ENCODE data around the gene PPBP. TPM values are rescaled to one million over a fixed set of nuclear protein-coding genes. Genes with fewer than 3 reads are reported as not detected.

PPBP gene
- total RNA-seq, 1 experiment from 2014 or later: not detected

- no peak for TF ChIP-seq ESRRA (CRISPR knock-in tag; IDR thresholded peaks at IDR 0.05; ENCODE audit: borderline replicate concordance)
These were observed 25.3 kb upstream of the PPBP start (continued) for GRCh38 chr4:74013264-74013663.

GRCh38 chr4:74012130-74012529 is 24.1 kb upstream of the PPBP start:
- TF ChIP-seq FOXP4 (CRISPR knock-in tag; IDR thresholded peaks at IDR 0.05) (no peak), NFYB (CRISPR knock-in tag; conservative IDR thresholded peaks at IDR 0.05; ENCODE audit: low read depth) (no peak), ZNF219 (CRISPR knock-in tag; IDR thresholded peaks at IDR 0.05; ENCODE audit: borderline replicate concordance) (no peak), GTF2I (CRISPR knock-in tag; conservative IDR thresholded peaks at IDR 0.05) (no peak), MXD4 (CRISPR knock-in tag; IDR thresholded peaks at IDR 0.05; ENCODE audit: borderline replicate concordance) (no peak), CTCF (IDR thresholded peaks at IDR 0.05) (no peak)
- H3K36me3 Mint-ChIP-seq: peaks cover 20% of the 10 kb centered on the region
- no peak for DNase-seq (ENCODE audit: low spot score)
- H3K9me3 Mint-ChIP-seq: peaks cover 19% of the 10 kb centered on the region
- CTCF ChIA-PET: no interaction called here
- ATAC-seq: no peak
- no peak overlapping the region for H3K27ac Mint-ChIP-seq
- no peaks in the 10 kb centered on the region for H3K27me3 Mint-ChIP-seq (ENCODE audit: low read depth)
- peaks cover 25% of the 10 kb centered on the region for H3K4me1 Mint-ChIP-seq
- H3K4me3 Mint-ChIP-seq: no peak overlapping the region
- POLR2A ChIA-PET: no interaction called here

- Mint-ChIP-seq H3K27ac (no peak overlapping the region), H3K4me3 (no peak overlapping the region), H3K9me3 (peaks cover 14% of the 10 kb centered on the region), H3K27me3 (ENCODE audit: low read depth) (no peaks in the 10 kb centered on the region), H3K4me1 (peaks cover 19% of the 10 kb centered on the region), H3K36me3 (peaks cover 21% of the 10 kb centered on the region)
- CTCF ChIA-PET: no interaction called here
- TF ChIP-seq TCF7 (CRISPR knock-in tag; IDR thresholded peaks at IDR 0.05; ENCODE audit: low read depth) (no peak), TP53 (CRISPR knock-in tag; IDR thresholded peaks at IDR 0.05) (no peak), SOX15 (CRISPR knock-in tag; IDR thresholded peaks at IDR 0.05) (no peak), ZNF512 (CRISPR knock-in tag; IDR thresholded peaks at IDR 0.05; ENCODE audit: borderline replicate concordance) (no peak), PRRX2 (CRISPR knock-in tag; IDR thresholded peaks at IDR 0.05) (no peak), ZNF138 (CRISPR knock-in tag; conservative IDR thresholded peaks at IDR 0.05) (no peak), NFATC4 (CRISPR knock-in tag; IDR thresholded peaks at IDR 0.05) (no peak), ZNF532 (CRISPR knock-in tag; IDR thresholded peaks at IDR 0.05; ENCODE audit: borderline replicate concordance) (no peak), ZNF671 (CRISPR knock-in tag; IDR thresholded peaks at IDR 0.05) (no peak), MAX (CRISPR knock-in tag; IDR thresholded peaks at IDR 0.05) (no peak), ZNF423 (CRISPR knock-in tag; IDR thresholded peaks at IDR 0.05) (no peak)
- POLR2A ChIA-PET: interaction anchor here (0.9 kb wide), 1 partner anchor 11 kb away, joined by 3 read pairs; the partner anchor contains the start of gene CXCL5
- ATAC-seq: no peak
- no peak for DNase-seq (ENCODE audit: low spot score)
These were observed 21.3 kb upstream of the PPBP start for GRCh38 chr4:74009307-74009706.
